ENCODE data around the gene MGMT.

GRCh38 chr10:129643266-129643665, 176.2 kb downstream of the MGMT start:
- no peak for TF ChIP-seq POLR2A (IDR thresholded peaks at IDR 0.05; ENCODE audit: low read length)
- TF ChIP-seq GATA1 (IDR thresholded peaks at IDR 0.05; ENCODE audit: low read depth, low read length): no peak

All from erythroblast (primary cell).